NCI-H1105 (cell line): ENCODE data around the gene DHRS7B.
"Not testable (repeated sequence)": the region's sequence is repeated elsewhere in the genome, so short reads cannot be mapped to it uniquely, and the experiment has no call there.

Experiments
- DNase-seq: peaks from one replicate; lab custom pipeline; 2025; lab: John Stamatoyannopoulos, UW

The DHRS7B gene

GRCh38 chr17:21177854-21178600 lies 51.3 kb downstream of the DHRS7B start:
- DNase-seq = no peak

DNA sequence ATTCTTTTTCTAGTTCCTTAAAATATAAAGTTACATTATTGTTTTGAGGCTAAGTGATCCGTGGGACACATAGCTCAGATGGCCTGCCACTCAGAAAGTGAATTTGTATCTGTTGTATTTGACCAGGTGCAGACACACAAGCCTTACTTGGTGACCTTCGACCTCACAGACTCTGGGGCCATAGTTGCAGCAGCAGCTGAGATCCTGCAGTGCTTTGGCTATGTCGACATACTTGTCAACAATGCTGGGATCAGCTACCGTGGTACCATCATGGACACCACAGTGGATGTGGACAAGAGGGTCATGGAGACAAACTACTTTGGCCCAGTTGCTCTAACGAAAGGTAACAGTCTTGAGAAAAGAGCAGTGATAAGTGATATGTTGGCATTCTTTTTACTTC lies 56.7 kb downstream of the DHRS7B start:
- no peak for DNase-seq

DNA sequence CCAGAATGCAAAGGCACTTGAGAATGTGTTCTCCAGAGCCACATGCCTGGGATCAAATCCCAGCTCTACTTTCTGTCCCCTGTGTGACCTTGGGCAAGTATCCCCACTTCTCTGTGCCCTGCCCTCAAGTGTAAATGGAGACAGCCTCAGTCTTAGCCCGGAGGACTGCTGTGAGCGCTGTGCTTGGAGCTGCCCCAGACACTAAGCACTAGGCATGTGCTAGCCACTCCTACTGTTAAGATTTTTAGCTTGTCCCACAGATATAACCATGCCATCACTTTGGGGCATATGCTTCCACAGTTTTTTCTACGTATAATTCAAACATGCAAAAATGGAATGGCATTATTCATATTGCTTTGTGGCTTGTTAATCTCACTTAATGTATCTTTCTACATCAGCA lies 57.8 kb downstream of the DHRS7B start:
- no peak for DNase-seq

- DNase-seq = no peak
Observed at GRCh38 chr17:21185061-21185460, 58.3 kb downstream of the DHRS7B start.

- DNase-seq = no peak
Observed at GRCh38 chr17:21186399-21187187, 59.8 kb downstream of the DHRS7B start.

GRCh38 chr17:21189361-21189760 lies 62.6 kb downstream of the DHRS7B start:
- DNase-seq = no peak

DNA sequence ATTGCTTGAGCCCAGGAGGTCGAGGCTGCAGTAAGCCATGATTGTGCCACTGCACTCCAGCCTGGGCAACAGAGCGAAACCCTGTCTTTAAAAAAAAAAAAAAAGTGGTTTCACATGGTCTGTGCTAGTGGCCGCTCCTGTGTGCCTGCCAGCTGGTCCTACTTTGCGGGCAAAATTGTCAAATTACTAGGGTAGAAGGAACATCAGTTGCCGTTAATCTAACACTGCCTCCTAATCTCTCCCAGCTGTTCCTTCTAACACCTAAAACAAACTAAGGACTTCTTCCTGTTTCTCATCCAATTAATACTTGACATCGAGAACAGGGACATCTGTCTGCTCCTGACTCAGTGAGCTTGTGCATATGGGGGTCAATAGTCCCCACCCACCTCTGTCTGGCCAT lies 63.3 kb downstream of the DHRS7B start:
- no peak for DNase-seq

DNA sequence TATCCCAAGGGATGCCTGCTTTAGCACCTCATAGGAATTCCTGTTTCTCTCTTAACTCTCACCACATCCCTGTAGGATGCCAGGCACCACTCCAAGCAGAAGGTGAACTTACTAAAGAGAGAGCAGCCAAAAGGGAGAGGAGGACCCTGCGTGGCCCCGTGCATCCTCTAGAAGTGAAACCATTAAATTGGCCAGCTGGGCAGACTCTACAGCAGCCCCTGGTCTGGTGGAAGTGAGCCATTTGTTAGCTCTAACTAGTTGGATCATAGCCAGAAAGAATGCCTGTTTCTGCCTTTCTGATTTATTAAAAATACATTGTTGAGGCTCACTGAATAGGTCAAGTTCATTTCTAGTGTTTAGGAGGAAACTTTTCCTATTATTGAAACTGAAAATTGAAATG lies 64.9 kb downstream of the DHRS7B start:
- no peak for DNase-seq

DNA sequence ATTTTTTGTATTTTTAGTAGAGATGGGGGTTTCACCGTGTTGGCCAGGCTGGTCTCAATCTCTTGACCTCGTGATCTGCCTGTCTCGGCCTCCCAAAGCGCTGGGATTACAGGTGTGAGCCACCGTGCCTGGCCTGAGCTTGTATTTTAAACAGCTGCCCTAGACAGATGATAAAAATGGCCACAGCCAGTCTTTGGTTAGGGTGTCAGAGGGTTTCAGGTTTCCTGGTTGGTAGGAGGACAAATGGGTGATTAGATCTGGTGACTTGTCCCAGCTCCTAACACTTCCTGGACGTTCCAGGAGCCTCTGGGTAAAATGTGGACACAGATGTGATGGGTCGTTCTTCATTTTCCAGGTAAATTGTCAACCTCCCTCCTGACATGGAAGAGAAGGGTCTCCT lies 65.7 kb downstream of the DHRS7B start:
- not testable (repeated sequence) for DNase-seq

DNA sequence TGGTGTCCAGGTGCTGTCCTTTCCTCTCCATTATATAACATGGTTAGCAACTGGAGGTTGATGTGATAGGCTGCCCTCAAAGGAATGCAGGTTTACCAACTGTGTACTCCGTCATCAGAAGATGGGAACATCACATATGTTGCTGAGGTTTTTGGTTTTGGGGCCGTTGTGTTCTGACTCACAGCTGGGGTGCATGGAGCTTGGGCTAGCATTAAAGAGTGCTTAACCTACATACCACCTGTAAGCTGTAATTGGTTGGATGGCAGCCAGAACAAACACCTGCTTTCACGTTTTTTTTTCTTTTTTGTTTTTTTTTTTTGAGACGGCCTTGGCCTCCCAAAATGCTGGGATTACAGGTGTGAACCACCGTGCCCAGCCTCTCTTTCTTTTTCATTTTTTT lies 66.3 kb downstream of the DHRS7B start:
- DNase-seq = no peak

DNA sequence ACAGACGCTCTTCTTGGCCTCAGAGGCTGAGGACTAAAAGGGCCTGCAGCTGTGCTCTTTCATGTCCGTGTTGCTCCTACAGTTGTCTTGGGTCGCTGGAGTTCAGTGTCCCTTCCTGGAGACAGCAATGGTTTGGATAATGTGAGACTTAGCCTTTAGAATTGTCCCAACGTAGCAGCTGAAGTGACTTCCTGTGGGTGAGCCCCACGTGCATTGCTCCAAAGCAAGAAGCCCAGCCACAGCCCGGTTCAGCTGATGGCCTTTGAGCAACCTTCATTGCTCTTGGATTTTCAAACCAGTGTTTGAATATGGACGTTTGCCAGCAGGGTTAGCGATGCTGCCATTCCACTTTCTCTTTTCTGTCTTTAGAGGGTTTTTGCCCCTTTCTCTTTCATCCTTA lies 67.5 kb downstream of the DHRS7B start:
- DNase-seq = no peak

DNA sequence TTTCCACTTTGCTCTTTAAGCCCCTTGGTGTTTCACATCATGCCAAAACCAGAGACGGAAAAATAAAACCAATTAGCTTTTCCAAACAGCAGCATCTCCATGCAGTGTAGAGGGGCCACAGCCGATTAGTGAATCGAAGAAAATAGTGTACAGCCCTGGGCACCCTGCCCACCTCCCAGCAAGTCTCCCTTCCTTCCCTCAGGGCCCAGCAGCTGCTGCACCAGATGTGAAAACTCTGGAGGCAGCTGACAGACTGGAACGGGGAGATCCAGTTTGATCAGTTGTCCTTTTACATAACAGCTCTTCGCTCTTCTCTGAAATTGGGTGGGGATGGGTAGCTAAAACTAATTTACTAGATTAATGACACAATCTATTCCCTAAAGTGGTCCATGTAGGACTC lies 67.9 kb downstream of the DHRS7B start:
- peak; percentile 73 for DNase-seq

DNA sequence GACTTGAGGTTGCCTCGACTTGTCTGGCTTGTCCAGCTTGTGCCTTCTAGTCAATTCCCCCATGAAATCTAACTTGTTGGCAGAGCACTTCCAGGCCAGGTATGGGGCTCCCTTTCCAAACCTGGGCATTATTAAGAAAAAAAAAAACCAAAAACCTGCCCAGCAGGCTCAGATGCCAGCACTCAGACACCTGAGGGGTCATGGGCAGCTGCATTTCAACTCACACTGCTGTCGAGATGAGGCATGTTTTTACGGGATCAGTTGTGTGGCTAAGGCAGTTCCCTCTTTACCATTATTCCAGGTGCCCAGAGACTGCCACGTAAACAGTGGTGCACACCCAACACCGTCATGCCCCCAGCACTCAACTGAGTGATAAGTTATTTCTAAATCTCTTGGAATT lies 69.4 kb downstream of the DHRS7B start:
- no peak for DNase-seq

DNA sequence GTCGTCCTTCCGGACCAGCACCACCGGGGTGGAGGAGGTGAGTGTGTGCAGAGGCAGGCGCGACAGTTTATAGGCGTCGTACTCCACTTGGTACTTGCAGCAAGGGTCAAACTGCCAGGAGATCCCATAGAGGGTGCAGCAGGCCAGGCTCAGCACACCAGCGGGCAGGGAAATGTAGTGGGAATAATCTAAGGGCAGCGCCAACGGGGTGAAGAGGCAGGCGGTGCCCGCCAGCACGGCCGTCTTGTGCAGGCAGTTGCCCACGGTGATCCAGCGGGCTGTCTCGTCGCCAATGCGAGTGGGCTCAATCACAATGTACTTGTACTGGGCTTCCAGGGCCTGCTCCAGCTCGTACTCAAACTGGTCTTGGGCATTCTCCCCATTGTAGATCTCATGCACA lies 71.6 kb downstream of the DHRS7B start:
- DNase-seq = no peak

DNA sequence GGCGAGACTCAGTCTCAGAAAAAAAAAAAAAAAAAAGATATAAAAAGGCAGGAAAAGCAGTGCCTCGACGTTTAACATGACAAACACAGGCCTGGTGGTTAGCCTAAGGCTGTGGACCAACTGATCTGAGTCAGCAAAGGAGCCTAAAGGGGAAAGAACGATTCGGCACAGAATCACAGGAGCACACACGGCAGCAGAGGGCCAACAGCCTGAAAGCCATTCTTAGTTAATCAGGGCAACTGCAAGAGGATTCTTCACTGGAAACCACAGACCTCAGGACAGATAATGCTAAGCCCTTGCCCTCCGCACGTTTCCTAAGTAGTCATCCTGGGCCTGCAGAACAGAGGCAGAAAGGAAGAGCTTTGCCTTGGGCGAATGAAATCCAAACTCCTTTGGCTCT lies 72.5 kb downstream of the DHRS7B start:
- DNase-seq = no peak

GRCh38 chr17:21199856-21200255 lies 73.1 kb downstream of the DHRS7B start:
- no peak for DNase-seq

GRCh38 chr17:21200590-21201297 lies 74.0 kb downstream of the DHRS7B start:
- DNase-seq = no peak

DNA sequence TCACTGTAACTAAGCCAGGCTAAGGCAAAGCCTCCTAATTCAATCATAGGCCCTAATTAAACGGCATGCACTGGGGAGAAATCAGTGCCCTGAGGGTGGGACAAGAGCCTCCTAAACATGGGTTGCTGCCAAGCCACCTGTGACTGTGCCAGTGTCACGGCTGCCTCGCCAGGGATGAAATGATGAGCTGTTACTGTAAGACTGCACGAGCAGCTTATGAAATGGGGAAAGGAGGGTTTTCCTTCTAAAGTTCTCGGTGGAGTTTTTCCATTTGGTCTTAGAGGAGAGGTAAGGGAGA lies 74.5 kb downstream of the DHRS7B start:
- DNase-seq = peak; percentile 26

DNA sequence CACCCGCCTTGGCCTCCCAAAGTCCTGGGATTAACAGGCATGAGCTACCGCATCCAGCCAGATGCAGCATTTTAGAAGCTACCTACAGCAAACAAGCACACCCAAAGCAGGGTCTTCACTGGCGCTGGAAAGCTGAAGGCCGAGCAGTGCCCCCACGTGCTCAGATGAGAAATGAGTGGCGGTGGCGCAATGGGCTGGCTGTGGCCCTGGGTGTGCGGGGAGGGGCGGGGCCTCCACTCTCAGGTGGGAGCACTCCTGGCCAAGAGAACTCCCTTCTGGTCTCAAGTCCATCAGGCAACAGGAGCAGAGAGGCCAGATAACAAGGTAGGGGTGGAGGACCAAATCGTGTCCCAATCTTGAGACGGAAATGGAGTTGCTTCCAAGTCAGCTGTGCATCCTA lies 75.1 kb downstream of the DHRS7B start:
- DNase-seq = no peak

- DNase-seq = no peak
Observed at GRCh38 chr17:21202512-21202911, 75.7 kb downstream of the DHRS7B start.

GRCh38 chr17:21204935-21205334 lies 78.2 kb downstream of the DHRS7B start:
- no peak for DNase-seq

DNA sequence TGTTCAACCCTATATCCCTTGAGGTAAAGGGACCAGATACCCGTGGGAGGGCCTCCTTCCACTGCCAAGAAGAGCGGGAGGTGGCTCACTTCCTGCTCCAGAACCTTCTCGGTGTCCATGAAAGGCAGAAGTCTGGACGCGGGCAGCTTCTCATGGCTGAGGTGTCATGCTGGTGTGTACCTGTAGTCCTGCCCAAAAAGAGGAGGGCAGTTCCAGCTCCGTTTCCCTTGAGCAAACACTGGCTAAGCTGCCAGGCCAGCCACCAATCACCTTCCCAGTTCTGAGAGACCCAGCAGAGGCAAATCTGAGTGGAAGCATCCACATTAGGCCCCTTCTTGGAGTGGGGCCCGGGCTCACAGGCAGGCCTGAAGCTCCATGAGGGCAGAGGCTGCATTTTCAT lies 81.6 kb downstream of the DHRS7B start:
- DNase-seq = no peak

DNA sequence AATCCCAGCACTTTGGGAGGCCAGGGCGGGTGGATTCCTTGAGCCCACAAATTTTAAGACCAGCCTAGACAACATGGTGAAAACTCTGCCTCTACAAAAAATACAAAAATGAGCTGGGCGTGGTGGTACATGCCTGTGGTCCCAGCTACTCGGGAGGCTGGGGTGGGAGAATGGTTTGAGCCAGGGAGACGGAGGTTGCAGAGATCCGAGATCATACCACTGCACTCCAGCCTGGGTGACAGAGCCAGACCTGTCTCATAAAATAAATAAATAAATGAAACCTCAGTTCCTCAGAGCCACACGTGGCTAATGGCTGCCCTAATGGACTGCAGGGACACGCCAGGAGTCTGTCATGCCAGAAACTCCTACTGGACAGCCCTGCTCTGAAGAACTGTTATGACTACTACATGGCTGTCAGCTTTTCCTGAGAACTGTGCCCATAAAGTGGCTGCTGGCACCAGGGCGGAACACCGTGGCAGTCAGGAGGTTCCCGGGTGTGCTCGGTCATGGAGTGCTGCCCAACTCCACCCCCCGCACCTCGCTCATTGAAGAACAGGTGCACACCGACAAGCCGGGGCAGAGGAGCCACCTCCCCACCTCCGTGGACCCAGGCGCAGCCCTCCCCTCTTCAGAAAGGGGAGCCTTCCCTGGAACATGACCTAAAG lies 82.9 kb downstream of the DHRS7B start:
- DNase-seq = peak; percentile 73
